ENCODE results near the gene CLIC1.

- 0 out of 2 replicates have a peak, but pooled peaks have one; percentile 25 for TF ChIP-seq CTCF (conservative IDR thresholded peaks at IDR 0.05; ENCODE audit: low read length)
- TF ChIP-seq EZH2phosphoT487 (IDR thresholded peaks at IDR 0.05; ENCODE audit: borderline replicate concordance, low read depth, low read length): no peak
Observed at GRCh38 chr6:31729515-31729978, 6.8 kb downstream of the CLIC1 start.

All from OCI-LY7 (cell line).